CD4-positive, CD25-positive, alpha-beta regulatory T cell (primary cell): ENCODE data around the gene DHX32. TPM values are rescaled to one million over a fixed set of nuclear protein-coding genes. Genes with fewer than 3 reads are reported as not detected.
A peak's percentile ranks its signal among the peaks of the same experiment; 100 is the strongest.

ENCODE experiments used
- ATAC-seq, 2 donors: fragments of 150-1000 bp; cut with Tn5 transposase; one replicate each; pipeline ENCODE4 v1.10.0; 2021; ENCODE audit warnings: low read depth in 2 of 2, moderate number of reproducible peaks in 2 of 2, moderate library complexity in 1 of 2
- DNase-seq, 3 donors: peaks; one replicate each; pipeline versions ENCODE4 v3.0.0 to v3.0.0-alpha.2; 2012 to 2022; ENCODE audit warnings: mixed read lengths in 1 of 3
- H3K27ac ChIP-seq: one replicate; pipeline ENCODE4 v1.7.0; 2013; ENCODE audit warnings: mild to moderate bottlenecking, low read length; ENCODE audit not compliant: insufficient read depth, poor library complexity, severe bottlenecking
- H3K27me3 ChIP-seq: one replicate; pipeline ENCODE4 v1.7.0; 2013; ENCODE audit warnings: low read length; ENCODE audit not compliant: control insufficient read depth, insufficient read depth
- H3K36me3 ChIP-seq: one replicate; pipeline ENCODE4 v1.7.0; 2013; ENCODE audit warnings: mild to moderate bottlenecking, low read length, moderate library complexity; ENCODE audit not compliant: control insufficient read depth, insufficient read depth
- H3K4me1 ChIP-seq: 2 replicates; pipeline ENCODE4 v1.7.0; 2013; ENCODE audit warnings: mild to moderate bottlenecking, low read length; ENCODE audit not compliant: insufficient read depth, control insufficient read depth, poor library complexity, severe bottlenecking
- H3K4me3 ChIP-seq: one replicate; pipeline ENCODE4 v1.7.0; 2013; ENCODE audit warnings: low read depth, mild to moderate bottlenecking, low read length, moderate library complexity
- H3K9me3 ChIP-seq, 2 experiments: 1 replicate in 1 of 2; 2 replicates in 1 of 2; pipeline ENCODE4 v1.7.0; 2013; ENCODE audit warnings: low read length in 2 of 2, mild to moderate bottlenecking in 1 of 2, moderate library complexity in 1 of 2; ENCODE audit not compliant: control insufficient read depth in 2 of 2
- H3K27ac Mint-ChIP-seq, 3 donors: one replicate each; pipeline ENCODE4 v1.8.0; 2020 to 2022; ENCODE audit warnings: mild to moderate bottlenecking in 3 of 3, mixed read lengths in 3 of 3, moderate library complexity in 2 of 3
- H3K27me3 Mint-ChIP-seq: one replicate; pipeline ENCODE4 v1.8.0; 2022; ENCODE audit warnings: mild to moderate bottlenecking, mixed read lengths
- H3K36me3 Mint-ChIP-seq: one replicate; pipeline ENCODE4 v1.8.0; 2020; ENCODE audit warnings: mixed read lengths
- H3K4me1 Mint-ChIP-seq, 4 donors: one replicate each; pipeline ENCODE4 v1.8.0; 2020 to 2022; ENCODE audit warnings: mixed read lengths in 4 of 4, mild to moderate bottlenecking in 1 of 4
- H3K4me3 Mint-ChIP-seq, 4 donors: one replicate each; pipeline ENCODE4 v1.8.0; 2020 to 2022; ENCODE audit warnings: mild to moderate bottlenecking in 4 of 4, mixed read lengths in 4 of 4, moderate library complexity in 3 of 4
- H3K9me3 Mint-ChIP-seq, 7 donors: one replicate each; pipeline ENCODE4 v1.8.0; 2020 to 2022; ENCODE audit warnings: mixed read lengths in 7 of 7, mild to moderate bottlenecking in 3 of 7, moderate library complexity in 2 of 7
- polyA plus RNA-seq, 4 donors: library from polyadenylated mRNA; unstranded; fragments of 300-500 nt; fragmentation: Illumina TruSeq; gene quantifications; one replicate each; pipeline ENCODE4 v1.2.3, GENCODE V29; 2021
- total RNA-seq: library from RNA; stranded (reverse); gene quantifications from one replicate; pipeline ENCODE4 v1.2.3, GENCODE V29; 2022

The DHX32 gene
- total and polyA plus RNA-seq, 5 donors from 2014 or later = 1.8 to 13.5 (median 10.3) TPM

- Mint-ChIP-seq H3K4me3 (no peak overlapping the region), H3K27me3 (no peaks in the 10 kb centered on the region), H3K9me3 (peaks cover 0 to 13% (median 1%) of the 10 kb centered on the region in 7 donors), H3K27ac (no peak overlapping the region), H3K36me3 (peaks cover 12% of the 10 kb centered on the region), H3K4me1 (peaks cover 0 to 6% (median 2%) of the 10 kb centered on the region in 4 donors)
- DNase-seq (no peak), ATAC-seq (no peak)
- Histone ChIP-seq H3K4me1 (no peaks in the 10 kb centered on the region), H3K4me3 (no peak overlapping the region), H3K9me3 (peaks cover under 1 to 5% of the 10 kb centered on the region in 2 experiments), H3K36me3 (peaks cover under 1% of the 10 kb centered on the region), H3K27me3 (no peaks in the 10 kb centered on the region), H3K27ac (no peak overlapping the region)
These were observed 9.8 kb downstream of the DHX32 start for GRCh38 chr10:125871338-125871737.

- ATAC-seq (no peak), DNase-seq (peak in 2 of 3 donors; percentile 28 to 61)
- Mint-ChIP-seq H3K36me3 (no peaks in the 10 kb centered on the region), H3K27me3 (no peaks in the 10 kb centered on the region), H3K9me3 (no peaks in the 10 kb centered on the region), H3K27ac (no peak overlapping the region), H3K4me3 (no peak overlapping the region), H3K4me1 (peaks cover 0 to 6% (median 0%) of the 10 kb centered on the region in 4 donors)
- no peak overlapping the region for H3K27ac ChIP-seq
- no peaks in the 10 kb centered on the region for H3K36me3 ChIP-seq
- H3K9me3 ChIP-seq = no peaks in the 10 kb centered on the region
- H3K4me3 ChIP-seq = no peak overlapping the region
- H3K4me1 ChIP-seq = no peaks in the 10 kb centered on the region
- H3K27me3 ChIP-seq = no peaks in the 10 kb centered on the region
These were observed 12.6 kb downstream of the DHX32 start for GRCh38 chr10:125868372-125868975.

GRCh38 chr10:125866421-125867029, 14.6 kb downstream of the DHX32 start:
- Mint-ChIP-seq H3K9me3 (no peaks in the 10 kb centered on the region), H3K4me3 (no peak overlapping the region), H3K36me3 (no peaks in the 10 kb centered on the region), H3K27me3 (no peaks in the 10 kb centered on the region), H3K27ac (no peak overlapping the region), H3K4me1 (peaks cover 0 to 6% (median 2%) of the 10 kb centered on the region in 4 donors)
- Histone ChIP-seq H3K27me3 (no peaks in the 10 kb centered on the region), H3K27ac (no peak overlapping the region), H3K9me3 (no peaks in the 10 kb centered on the region), H3K36me3 (no peaks in the 10 kb centered on the region), H3K4me1 (no peaks in the 10 kb centered on the region), H3K4me3 (no peak overlapping the region)
- ATAC-seq = no peak
- no peak for DNase-seq

- no peak overlapping the region for H3K27ac ChIP-seq
- H3K27me3 ChIP-seq = no peaks in the 10 kb centered on the region
- H3K27me3 Mint-ChIP-seq = no peaks in the 10 kb centered on the region
- no peak for DNase-seq
- peak overlapping the region in 1 of 4 donors; percentile 21 for H3K4me3 Mint-ChIP-seq
- no peaks in the 10 kb centered on the region for H3K36me3 ChIP-seq
- H3K4me3 ChIP-seq = no peak overlapping the region
- H3K27ac Mint-ChIP-seq = no peak overlapping the region
- no peaks in the 10 kb centered on the region for H3K36me3 Mint-ChIP-seq
- H3K4me1 Mint-ChIP-seq = peaks cover 0 to 7% (median 3%) of the 10 kb centered on the region in 4 donors
- H3K9me3 ChIP-seq = no peaks in the 10 kb centered on the region
- no peaks in the 10 kb centered on the region for H3K9me3 Mint-ChIP-seq
- H3K4me1 ChIP-seq = no peaks in the 10 kb centered on the region
- no peak for ATAC-seq
These were observed 16.0 kb downstream of the DHX32 start for GRCh38 chr10:125865120-125865519.

- no peaks in the 10 kb centered on the region for H3K4me1 ChIP-seq
- no peaks in the 10 kb centered on the region for H3K9me3 ChIP-seq
- H3K4me3 ChIP-seq = no peak overlapping the region
- no peak overlapping the region for H3K27ac ChIP-seq
- no peaks in the 10 kb centered on the region for H3K27me3 Mint-ChIP-seq
- H3K4me3 Mint-ChIP-seq = no peak overlapping the region
- no peak overlapping the region for H3K27ac Mint-ChIP-seq
- H3K27me3 ChIP-seq = no peaks in the 10 kb centered on the region
- DNase-seq (no peak), ATAC-seq (no peak)
- no peaks in the 10 kb centered on the region for H3K36me3 ChIP-seq
- peaks cover 0 to 11% (median 1%) of the 10 kb centered on the region in 4 donors for H3K4me1 Mint-ChIP-seq
- H3K36me3 Mint-ChIP-seq = peaks cover 5% of the 10 kb centered on the region
- H3K9me3 Mint-ChIP-seq = no peaks in the 10 kb centered on the region
These were observed 21.8 kb downstream of the DHX32 start for GRCh38 chr10:125859128-125859817.

GRCh38 chr10:125857185-125857760, 23.8 kb downstream of the DHX32 start:
- H3K27ac Mint-ChIP-seq = no peak overlapping the region
- ATAC-seq (no peak), DNase-seq (no peak)
- Histone ChIP-seq H3K4me1 (no peaks in the 10 kb centered on the region), H3K36me3 (no peaks in the 10 kb centered on the region), H3K4me3 (no peak overlapping the region), H3K27me3 (no peaks in the 10 kb centered on the region), H3K9me3 (no peaks in the 10 kb centered on the region), H3K27ac (no peak overlapping the region)
- peaks cover 5% of the 10 kb centered on the region for H3K36me3 Mint-ChIP-seq
- H3K4me1 Mint-ChIP-seq = peaks cover 0 to 9% (median 0%) of the 10 kb centered on the region in 4 donors
- no peak overlapping the region for H3K4me3 Mint-ChIP-seq
- H3K27me3 Mint-ChIP-seq = no peaks in the 10 kb centered on the region
- no peaks in the 10 kb centered on the region for H3K9me3 Mint-ChIP-seq

GRCh38 chr10:125852487-125852886, 28.6 kb downstream of the DHX32 start:
- Histone ChIP-seq H3K27me3 (no peaks in the 10 kb centered on the region), H3K4me3 (no peak overlapping the region), H3K4me1 (no peaks in the 10 kb centered on the region), H3K36me3 (peaks cover 8% of the 10 kb centered on the region), H3K27ac (no peak overlapping the region), H3K9me3 (no peaks in the 10 kb centered on the region)
- Mint-ChIP-seq H3K4me3 (no peak overlapping the region), H3K27ac (peak overlapping the region in 2 of 3 donors; percentile 2 to 30), H3K36me3 (peaks cover 14% of the 10 kb centered on the region), H3K4me1 (no peaks in the 10 kb centered on the region), H3K27me3 (no peaks in the 10 kb centered on the region), H3K9me3 (peaks cover 0 to 1% (median 0%) of the 10 kb centered on the region in 7 donors)
- no peak for DNase-seq
- ATAC-seq = no peak
